ENCODE measurements around the gene UBE2L3. TPM values are rescaled to one million over a fixed set of nuclear protein-coding genes. Genes with fewer than 3 reads are reported as not detected.

UBE2L3 gene
- polyA plus RNA-seq, 1 donor (not counting 4 experiments of a cell fraction or from before 2014, with no cell fraction given), result 80.8 TPM

GRCh38 chr22:21591695-21592094, 24.2 kb downstream of the UBE2L3 start:
- H3K9ac ChIP-seq (ENCODE audit: control insufficient read depth, extremely low read depth, insufficient read depth, low read length), result no peak overlapping the region
- dilution Hi-C loops (cut with MboI; ENCODE audit: extremely low pct_ligation_motif_present, low sequenced_read_pairs), result no loop called here

GRCh38 chr22:21592422-21592821, 24.9 kb downstream of the UBE2L3 start:
- no peak overlapping the region for H3K9ac ChIP-seq (ENCODE audit: control insufficient read depth, extremely low read depth, insufficient read depth, low read length)
- H3K4me2 ChIP-seq (ENCODE audit: control insufficient read depth, extremely low read depth, insufficient read depth, low read depth, low read length), result no peak overlapping the region
- H4K20me1 ChIP-seq (ENCODE audit: control insufficient read depth, extremely low read depth, insufficient read depth, low read length), result peaks cover 36% of the 10 kb centered on the region
- no peak overlapping the region for H3K27ac ChIP-seq (ENCODE audit: control insufficient read depth, insufficient read depth, low read length)
- TF ChIP-seq EZH2 (IDR thresholded peaks at IDR 0.05; ENCODE audit: low read length) (no peak), CTCF (optimal IDR thresholded peaks at IDR 0.05 in 1 of 3, IDR thresholded peaks at IDR 0.05 in 1 of 3, conservative IDR thresholded peaks at IDR 0.05 in 1 of 3; ENCODE audit: extremely low read depth in 1 of 3, insufficient read depth in 2 of 3, low read length in 3 of 3) (no peak)
- peaks cover 30 to 31% of the 10 kb centered on the region in 2 experiments for H3K36me3 ChIP-seq (ENCODE audit: control insufficient read depth in 2 of 2, extremely low read depth in 1 of 2, insufficient read depth in 2 of 2, low read length in 2 of 2)
- no peak overlapping the region for H3K4me3 ChIP-seq (ENCODE audit: control insufficient read depth in 2 of 3, extremely low read depth in 1 of 3, insufficient read depth in 2 of 3, low read depth in 1 of 3, low read length in 3 of 3)
- FAIRE-seq, result no peak
- H3K9me1 ChIP-seq (ENCODE audit: control insufficient read depth, extremely low read depth, insufficient read depth, low read length), result peaks cover 6% of the 10 kb centered on the region
- H3K4me1 ChIP-seq (ENCODE audit: control insufficient read depth, extremely low read depth, insufficient read depth, low read length), result no peaks in the 10 kb centered on the region
- H3K27me3 ChIP-seq (ENCODE audit: control insufficient read depth, extremely low read depth, insufficient read depth, low read length), result no peaks in the 10 kb centered on the region
- H3K9me3 ChIP-seq (ENCODE audit: control insufficient read depth, low read depth, low read length), result no peaks in the 10 kb centered on the region
- dilution Hi-C loops (cut with MboI; ENCODE audit: extremely low pct_ligation_motif_present, low sequenced_read_pairs), result no loop called here
- DNase-seq (ENCODE audit: low read depth, low spot score), result no peak
- no peak overlapping the region for H2AFZ ChIP-seq (ENCODE audit: control insufficient read depth, low read length)
- H3K79me2 ChIP-seq (ENCODE audit: control insufficient read depth, insufficient read depth, low read length), result peaks cover 96% of the 10 kb centered on the region

More at GRCh38 chr22:21591695-21592094, 24.2 kb downstream of the UBE2L3 start:
- H3K4me3 ChIP-seq (ENCODE audit: control insufficient read depth in 2 of 3, extremely low read depth in 1 of 3, insufficient read depth in 2 of 3, low read depth in 1 of 3, low read length in 3 of 3), result no peak overlapping the region
- FAIRE-seq (no peak), DNase-seq (ENCODE audit: low read depth, low spot score) (no peak)
- H4K20me1 ChIP-seq (ENCODE audit: control insufficient read depth, extremely low read depth, insufficient read depth, low read length), result peaks cover 37% of the 10 kb centered on the region
- peaks cover 30 to 31% of the 10 kb centered on the region in 2 experiments for H3K36me3 ChIP-seq (ENCODE audit: control insufficient read depth in 2 of 2, extremely low read depth in 1 of 2, insufficient read depth in 2 of 2, low read length in 2 of 2)
- no peak overlapping the region for H2AFZ ChIP-seq (ENCODE audit: control insufficient read depth, low read length)
- H3K27ac ChIP-seq (ENCODE audit: control insufficient read depth, insufficient read depth, low read length), result no peak overlapping the region
- H3K9me3 ChIP-seq (ENCODE audit: control insufficient read depth, low read depth, low read length), result no peaks in the 10 kb centered on the region
- no peaks in the 10 kb centered on the region for H3K4me1 ChIP-seq (ENCODE audit: control insufficient read depth, extremely low read depth, insufficient read depth, low read length)
- peaks cover 6% of the 10 kb centered on the region for H3K9me1 ChIP-seq (ENCODE audit: control insufficient read depth, extremely low read depth, insufficient read depth, low read length)
- TF ChIP-seq CTCF (optimal IDR thresholded peaks at IDR 0.05 in 1 of 3, IDR thresholded peaks at IDR 0.05 in 1 of 3, conservative IDR thresholded peaks at IDR 0.05 in 1 of 3; ENCODE audit: extremely low read depth in 1 of 3, insufficient read depth in 2 of 3, low read length in 3 of 3), result no peak
- no peak for TF ChIP-seq EZH2 (IDR thresholded peaks at IDR 0.05; ENCODE audit: low read length)
- no peak overlapping the region for H3K4me2 ChIP-seq (ENCODE audit: control insufficient read depth, extremely low read depth, insufficient read depth, low read depth, low read length)
- peaks cover 96% of the 10 kb centered on the region for H3K79me2 ChIP-seq (ENCODE audit: control insufficient read depth, insufficient read depth, low read length)
- H3K27me3 ChIP-seq (ENCODE audit: control insufficient read depth, extremely low read depth, insufficient read depth, low read length), result no peaks in the 10 kb centered on the region
